ENCODE data around the gene OR51D1. TPM values are rescaled to one million over a fixed set of nuclear protein-coding genes. Genes with fewer than 3 reads are reported as not detected.

OR51D1 gene
- total RNA-seq, 1 donor from 2014 or later, result not detected

GRCh38 chr11:4647766-4648165 is 10.5 kb downstream of the OR51D1 start:
- Histone ChIP-seq H3K36me3 (ENCODE audit: control insufficient read depth, insufficient read depth, low read length) (no peaks in the 10 kb centered on the region), H3K27me3 (ENCODE audit: control insufficient read depth, insufficient read depth, low read length) (no peaks in the 10 kb centered on the region), H3K4me3 (ENCODE audit: low read depth, low read length) (no peak overlapping the region)
- no peak for TF ChIP-seq CTCF (IDR thresholded peaks at IDR 0.05; ENCODE audit: insufficient read depth, low read length, severe bottlenecking)
- FAIRE-seq, result no peak
- no peak for DNase-seq (ENCODE audit: low read depth)

DNA sequence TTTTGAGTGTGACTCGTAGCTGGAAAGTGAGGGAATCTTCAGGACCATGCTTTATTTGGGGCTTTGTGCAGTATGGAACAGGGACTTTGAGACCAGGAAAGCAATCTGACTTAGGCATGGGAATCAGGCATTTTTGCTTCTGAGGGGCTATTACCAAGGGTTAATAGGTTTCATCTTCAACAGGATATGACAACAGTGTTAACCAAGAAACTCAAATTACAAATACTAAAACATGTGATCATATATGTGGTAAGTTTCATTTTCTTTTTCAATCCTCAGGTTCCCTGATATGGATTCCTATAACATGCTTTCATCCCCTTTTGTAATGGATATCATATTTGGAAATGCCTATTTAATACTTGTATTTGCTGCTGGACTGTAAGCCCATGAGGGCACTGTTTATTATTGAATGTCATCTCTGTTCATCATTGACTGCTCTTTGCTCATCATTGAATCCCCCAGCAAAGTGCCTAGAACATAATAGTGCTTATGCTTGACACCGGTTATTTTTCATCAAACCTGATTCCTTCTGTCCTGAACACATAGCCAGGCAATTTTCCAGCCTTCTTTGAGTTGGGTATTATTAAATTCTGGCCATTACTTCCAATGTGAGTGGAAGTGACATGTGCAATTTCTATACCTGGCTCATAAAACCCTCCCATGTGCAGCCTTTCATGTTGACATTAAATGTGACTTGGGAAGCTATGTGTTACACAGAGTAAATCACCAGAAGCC is 17.5 kb downstream of the OR51D1 start:
- FAIRE-seq, result no peak
- H3K27me3 ChIP-seq (ENCODE audit: control insufficient read depth, insufficient read depth, low read length), result no peaks in the 10 kb centered on the region
- no peak for TF ChIP-seq CTCF (IDR thresholded peaks at IDR 0.05; ENCODE audit: insufficient read depth, low read length, severe bottlenecking)

GRCh38 chr11:4658629-4659445 is 21.6 kb downstream of the OR51D1 start:
- H3K4me3 ChIP-seq (ENCODE audit: low read depth, low read length), result no peak overlapping the region
- H3K36me3 ChIP-seq (ENCODE audit: control insufficient read depth, insufficient read depth, low read length), result no peaks in the 10 kb centered on the region
- no peak for FAIRE-seq
- no peak for TF ChIP-seq CTCF (IDR thresholded peaks at IDR 0.05; ENCODE audit: insufficient read depth, low read length, severe bottlenecking)
- H3K27me3 ChIP-seq (ENCODE audit: control insufficient read depth, insufficient read depth, low read length), result no peaks in the 10 kb centered on the region
- DNase-seq (ENCODE audit: low read depth), result peak; percentile 4

More for the DNA sequence above, 17.5 kb downstream of the OR51D1 start:
- Histone ChIP-seq H3K4me3 (ENCODE audit: low read depth, low read length) (no peak overlapping the region), H3K36me3 (ENCODE audit: control insufficient read depth, insufficient read depth, low read length) (no peaks in the 10 kb centered on the region)
- no peak for DNase-seq (ENCODE audit: low read depth)

GRCh38 chr11:4662876-4663275 is 25.6 kb downstream of the OR51D1 start:
- no peak for FAIRE-seq
- no peak for DNase-seq (ENCODE audit: low read depth)
- H3K36me3 ChIP-seq (ENCODE audit: control insufficient read depth, insufficient read depth, low read length), result no peaks in the 10 kb centered on the region
- no peak for TF ChIP-seq CTCF (IDR thresholded peaks at IDR 0.05; ENCODE audit: insufficient read depth, low read length, severe bottlenecking)
- H3K27me3 ChIP-seq (ENCODE audit: control insufficient read depth, insufficient read depth, low read length), result no peaks in the 10 kb centered on the region
- no peak overlapping the region for H3K4me3 ChIP-seq (ENCODE audit: low read depth, low read length)

GRCh38 chr11:4664183-4664582 is 26.9 kb downstream of the OR51D1 start:
- H3K27me3 ChIP-seq (ENCODE audit: control insufficient read depth, insufficient read depth, low read length), result no peaks in the 10 kb centered on the region
- FAIRE-seq (no peak), DNase-seq (ENCODE audit: low read depth) (no peak)
- H3K4me3 ChIP-seq (ENCODE audit: low read depth, low read length), result no peak overlapping the region
- TF ChIP-seq CTCF (IDR thresholded peaks at IDR 0.05; ENCODE audit: insufficient read depth, low read length, severe bottlenecking), result no peak
- no peaks in the 10 kb centered on the region for H3K36me3 ChIP-seq (ENCODE audit: control insufficient read depth, insufficient read depth, low read length)
